Right lobe of liver (tissue), 6 donors: ENCODE data around the gene LIPG. TPM values are rescaled to one million over a fixed set of nuclear protein-coding genes. Genes with fewer than 3 reads are reported as not detected.
"Not testable (repeated sequence)": the region's sequence is repeated elsewhere in the genome, so short reads cannot be mapped to it uniquely, and the experiment has no call there.

Experiments
- ATAC-seq, 4 donors: fragments of 200-7000 bp; cut with Tn5 transposase; one replicate each; pipeline ENCODE4 v1.9.1; 2020; ENCODE audit warnings: mild to moderate bottlenecking in 4 of 4, moderate library complexity in 4 of 4
- DNase-seq, 3 donors: peaks; one replicate each; pipeline ENCODE4 v3.0.0-alpha.2; 2020
- H3K27ac ChIP-seq, 3 donors: fragments of 200-600 bp; one replicate each; pipeline ENCODE4 v1.8.0; 2022
- H3K27me3 ChIP-seq, 2 donors: fragments of 200-600 bp; one replicate each; pipeline ENCODE4 v1.8.0; 2022
- H3K36me3 ChIP-seq, 4 donors: fragments of 200-600 bp; sonication (generic) in 1 of 4; one replicate each; pipeline versions ENCODE4 v1.5.1 to v1.8.0; 2017 to 2022; ENCODE audit warnings: control low read depth in 1 of 4
- H3K4me1 ChIP-seq, 4 donors: fragments of 200-600 bp; sonication (generic) in 1 of 4; one replicate each; pipeline versions ENCODE4 v1.5.1 to v1.8.0; 2017 to 2022; ENCODE audit warnings: control low read depth in 1 of 4
- H3K4me3 ChIP-seq, 3 donors: fragments of 200-600 bp; one replicate each; pipeline ENCODE4 v1.8.0; 2022
- H3K9me3 ChIP-seq, 4 donors: fragments of 200-600 bp; sonication (generic) in 1 of 4; one replicate each; pipeline versions ENCODE4 v1.5.1 to v1.8.0; 2017 to 2022; ENCODE audit warnings: control low read depth in 1 of 4
- CTCF ChIP-seq, 4 donors: fragments of 200-600 bp in 3 of 4; fragments of 450-650 bp in 1 of 4; IDR thresholded peaks; one replicate each; pipeline versions ENCODE4 v1.5.1 to v1.8.0; 2016 to 2022; ENCODE audit warnings: antibody characterized with exemption in 4 of 4, mild to moderate bottlenecking in 2 of 4
- POLR2A ChIP-seq: fragments of 450-650 bp; IDR thresholded peaks from one replicate; pipeline ENCODE4 v1.6.1; 2017; ENCODE audit warnings: antibody characterized with exemption, mild to moderate bottlenecking
- WGBS: methylation state at CpG from one replicate; pipeline ENCODE4 v1.1.6; 2018; ENCODE audit warnings: low coverage, low lambda C conversion rate; ENCODE audit not compliant: insufficient coverage; ENCODE audit errors: missing lambda C conversion rate; 5-methylcytosine and 5-hydroxymethylcytosine counted together
- intact Hi-C, 2 donors: fragments of 100-400 bp; cut with DNase I; formaldehyde crosslinking; loops; one replicate each; pipeline versions ENCODE4 v1.11.2 to v1.14.1; 2022
- total RNA-seq, 6 experiments: library from RNA; depleted of rRNA in 2 of 6; stranded (reverse); fragments of >200 nt in 2 of 6; fragmentation: NEBNext Ultra II Directional in 3 of 6; extraction: Animal tissue kit (Norgen Biotek cat#: 25700) in 3 of 6; gene quantifications; one replicate each; pipeline versions ENCODE4 v1.1.0 to v1.2.4, GENCODE V29; 2016 to 2023
- donor health status: DM: no; HTN: yes; CAD: no.
- donor health status: DM: no; HTN: no; CAD: no.
- donor health status: DM: no; HTN: no; CAD: no.
- donor health status: DM: no; HTN: yes; CAD: no.
- donor health status: DM: no; HTN: yes; CAD: no.

The LIPG gene
- total RNA-seq, 6 experiments from 2014 or later: 35.0 to 120 (median 59.1) TPM

GRCh38 chr18:49580279-49580678 is 18.4 kb downstream of the LIPG start:
- no peak for TF ChIP-seq CTCF (IDR thresholded peaks at IDR 0.05)
- no peak for TF ChIP-seq POLR2A
- ATAC-seq (no peak), DNase-seq (no peak)
- peaks cover 0 to 4% (median 0%) of the 10 kb centered on the region in 4 donors for H3K4me1 ChIP-seq
- peaks cover 0 to 64% (median 34%) of the 10 kb centered on the region in 4 donors for H3K36me3 ChIP-seq
- intact Hi-C loops: no loop called here
- WGBS: 63% methylated on average over 1 of the region's 1 CpG
- H3K4me3 ChIP-seq: no peak overlapping the region
- H3K9me3 ChIP-seq: no peaks in the 10 kb centered on the region
- H3K27me3 ChIP-seq: no peaks in the 10 kb centered on the region
- no peak overlapping the region for H3K27ac ChIP-seq

- no peak for DNase-seq
- ATAC-seq: no peak
- H3K9me3 ChIP-seq: no peaks in the 10 kb centered on the region
- H3K36me3 ChIP-seq: peaks cover 0 to 56% (median 30%) of the 10 kb centered on the region in 4 donors
- H3K4me3 ChIP-seq: no peak overlapping the region
- intact Hi-C loops: no loop called here
- no peak overlapping the region for H3K27ac ChIP-seq
- H3K4me1 ChIP-seq: peaks cover 0 to 12% (median 0%) of the 10 kb centered on the region in 4 donors
- WGBS: 47% methylated on average over 6 of the region's 7 CpGs
- no peak for TF ChIP-seq CTCF (IDR thresholded peaks at IDR 0.05)
- TF ChIP-seq POLR2A: no peak
- H3K27me3 ChIP-seq: no peaks in the 10 kb centered on the region
Measured at GRCh38 chr18:49581371-49581770, 19.5 kb downstream of the LIPG start.

- 55% methylated on average over 4 of the region's 8 CpGs for WGBS
- peak in 3 of 4 donors; percentile 4 to 28 (median 11) for ATAC-seq
- no peak for DNase-seq
- intact Hi-C loops: no loop called here
- Histone ChIP-seq H3K36me3 (peaks cover 0 to 62% (median 33%) of the 10 kb centered on the region in 4 donors), H3K4me1 (peaks cover 0 to 12% (median 0%) of the 10 kb centered on the region in 4 donors), H3K4me3 (no peak overlapping the region), H3K9me3 (no peaks in the 10 kb centered on the region), H3K27ac (no peak overlapping the region), H3K27me3 (no peaks in the 10 kb centered on the region)
- TF ChIP-seq CTCF (IDR thresholded peaks at IDR 0.05) (no peak), POLR2A (no peak)
Measured at GRCh38 chr18:49582579-49582978, 20.7 kb downstream of the LIPG start.

- TF ChIP-seq CTCF (IDR thresholded peaks at IDR 0.05) (no peak), POLR2A (no peak)
- ATAC-seq: peak in 2 of 4 donors; percentile 33 to 39
- 29% methylated on average over 1 of the region's 3 CpGs for WGBS
- Histone ChIP-seq H3K27ac (peak overlapping the region in 1 of 3 donors; percentile 44), H3K9me3 (no peaks in the 10 kb centered on the region), H3K36me3 (peaks cover 0 to 78% (median 41%) of the 10 kb centered on the region in 4 donors), H3K27me3 (no peaks in the 10 kb centered on the region), H3K4me3 (no peak overlapping the region), H3K4me1 (peaks cover 0 to 12% (median 0%) of the 10 kb centered on the region in 4 donors)
- no peak for DNase-seq
- intact Hi-C loops: no loop called here
Measured at GRCh38 chr18:49584394-49584793, 22.5 kb downstream of the LIPG start.

- H3K36me3 ChIP-seq: peaks cover 0 to 77% (median 41%) of the 10 kb centered on the region in 4 donors
- H3K27ac ChIP-seq: peak overlapping the region in 1 of 3 donors; percentile 44
- DNase-seq, H3K4me3 ChIP-seq, intact Hi-C loops, H3K27me3 ChIP-seq, H3K9me3 ChIP-seq: not testable (repeated sequence)
- 75% methylated on average over 3 of the region's 4 CpGs for WGBS
- H3K4me1 ChIP-seq: peaks cover 0 to 12% (median 0%) of the 10 kb centered on the region in 4 donors
- peak in 1 of 4 donors; percentile 12 for ATAC-seq
Measured at GRCh38 chr18:49584951-49585350, 23.1 kb downstream of the LIPG start.
